RWPE2 (cell line): ENCODE results near the gene HPSE2.
"Not testable (repeated sequence)": the region's sequence is repeated elsewhere in the genome, so short reads cannot be mapped to it uniquely, and the experiment has no call there.

Experiments used
- ATAC-seq: fragments of 200-7000 bp; cut with Tn5 transposase; 3 replicates; pipeline ENCODE4 v1.9.1; 2021; ENCODE audit warnings: low read depth
- DNase-seq: peaks from one replicate; pipeline ENCODE4 v3.0.0-alpha.2; 2020; ENCODE audit warnings: low spot score
- H3K27ac ChIP-seq: fragments of 450-650 bp; 2 replicates; pipeline ENCODE4 v1.5.1; 2017; ENCODE audit warnings: mild to moderate bottlenecking; ENCODE audit not compliant: poor library complexity, severe bottlenecking
- H3K27me3 ChIP-seq: fragments of 250-450 bp; sonication (Bioruptor Pico); 2 replicates; pipeline ENCODE4 v1.5.1; 2021; ENCODE audit warnings: mild to moderate bottlenecking, moderate library complexity; ENCODE audit not compliant: insufficient read depth, poor library complexity, severe bottlenecking
- H3K36me3 ChIP-seq: fragments of 250-450 bp; sonication (Bioruptor Pico); 2 replicates; pipeline ENCODE4 v1.5.1; 2020; ENCODE audit warnings: low read depth, mild to moderate bottlenecking, moderate library complexity
- H3K4me1 ChIP-seq: fragments of 250-450 bp; sonication (Bioruptor Pico); 2 replicates; pipeline ENCODE4 v1.5.1; 2021; ENCODE audit warnings: mild to moderate bottlenecking, moderate library complexity; ENCODE audit not compliant: insufficient read depth, poor library complexity, severe bottlenecking
- H3K4me3 ChIP-seq: fragments of 250-450 bp; sonication (Bioruptor Pico); 2 replicates; pipeline ENCODE4 v1.5.1; 2021; ENCODE audit warnings: mild to moderate bottlenecking, moderate library complexity; ENCODE audit not compliant: severe bottlenecking
- H3K9me3 ChIP-seq: fragments of 250-450 bp; sonication (Bioruptor Pico); 2 replicates; pipeline ENCODE4 v1.5.1; 2021; ENCODE audit warnings: mild to moderate bottlenecking, moderate library complexity; ENCODE audit not compliant: severe bottlenecking
- TF ChIP-seq, protein P1 (sequence below): fragments of 450-650 bp; IDR thresholded peaks from one replicate; pipeline ENCODE4 v1.5.1; 2017; ENCODE audit warnings: mild to moderate bottlenecking, moderate library complexity; ENCODE audit not compliant: poor library complexity, severe bottlenecking

HPSE2 gene

DNA sequence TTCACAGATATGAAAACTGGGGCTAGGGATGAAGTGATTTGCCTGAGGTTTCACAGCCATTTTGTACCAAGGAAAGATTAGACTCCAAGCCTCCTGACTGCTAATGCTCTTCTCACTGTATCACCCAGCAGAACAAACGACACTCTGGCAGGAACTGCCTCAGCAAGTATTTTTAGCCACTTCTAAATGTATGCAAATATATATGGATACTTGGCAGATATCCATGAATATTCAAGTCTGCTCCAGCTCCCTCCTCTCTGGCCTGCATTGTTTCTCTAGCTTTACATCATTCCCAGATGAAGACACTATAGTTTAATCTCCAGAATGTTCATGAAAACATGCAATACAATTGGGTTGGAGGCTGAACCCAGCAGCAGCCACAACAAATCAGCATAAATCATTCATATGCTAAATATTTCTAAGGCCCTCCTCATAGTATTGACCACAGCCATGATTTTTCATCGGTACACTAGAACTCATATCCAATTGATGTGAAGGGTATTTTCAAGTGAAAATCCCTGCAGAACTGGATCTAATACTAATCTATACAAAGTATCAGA is 65.5 kb downstream of the HPSE2 start:
- DNase-seq = no peak

DNA sequence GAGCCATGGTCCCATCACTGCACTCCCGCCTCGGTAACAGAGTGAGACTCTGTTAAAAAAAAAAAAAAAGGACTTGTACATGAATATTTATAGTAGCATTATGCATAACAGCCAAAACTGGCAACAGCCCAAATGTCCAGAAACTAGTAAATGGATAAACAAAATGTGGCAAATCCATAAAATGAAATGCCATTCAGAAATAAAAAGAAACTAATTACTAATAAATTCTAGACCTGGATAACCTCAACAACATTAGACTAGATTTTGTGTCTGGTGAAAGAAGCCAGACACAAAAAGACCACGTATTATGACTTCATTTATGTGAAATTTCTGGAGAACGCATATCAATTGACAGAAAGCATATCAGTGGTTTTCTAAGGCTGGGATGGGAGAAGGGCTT is 74.5 kb downstream of the HPSE2 start:
- TF ChIP-seq, protein P1, sequence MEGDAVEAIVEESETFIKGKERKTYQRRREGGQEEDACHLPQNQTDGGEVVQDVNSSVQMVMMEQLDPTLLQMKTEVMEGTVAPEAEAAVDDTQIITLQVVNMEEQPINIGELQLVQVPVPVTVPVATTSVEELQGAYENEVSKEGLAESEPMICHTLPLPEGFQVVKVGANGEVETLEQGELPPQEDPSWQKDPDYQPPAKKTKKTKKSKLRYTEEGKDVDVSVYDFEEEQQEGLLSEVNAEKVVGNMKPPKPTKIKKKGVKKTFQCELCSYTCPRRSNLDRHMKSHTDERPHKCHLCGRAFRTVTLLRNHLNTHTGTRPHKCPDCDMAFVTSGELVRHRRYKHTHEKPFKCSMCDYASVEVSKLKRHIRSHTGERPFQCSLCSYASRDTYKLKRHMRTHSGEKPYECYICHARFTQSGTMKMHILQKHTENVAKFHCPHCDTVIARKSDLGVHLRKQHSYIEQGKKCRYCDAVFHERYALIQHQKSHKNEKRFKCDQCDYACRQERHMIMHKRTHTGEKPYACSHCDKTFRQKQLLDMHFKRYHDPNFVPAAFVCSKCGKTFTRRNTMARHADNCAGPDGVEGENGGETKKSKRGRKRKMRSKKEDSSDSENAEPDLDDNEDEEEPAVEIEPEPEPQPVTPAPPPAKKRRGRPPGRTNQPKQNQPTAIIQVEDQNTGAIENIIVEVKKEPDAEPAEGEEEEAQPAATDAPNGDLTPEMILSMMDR = no peak
- Histone ChIP-seq H3K27ac (no peak overlapping the region), H3K4me1 (no peaks in the 10 kb centered on the region), H3K4me3 (no peak overlapping the region), H3K9me3 (no peaks in the 10 kb centered on the region), H3K36me3 (no peaks in the 10 kb centered on the region), H3K27me3 (no peaks in the 10 kb centered on the region)
- DNase-seq (no peak), ATAC-seq (no peak)

More for the DNA sequence above, 65.5 kb downstream of the HPSE2 start:
- Histone ChIP-seq H3K27ac (no peak overlapping the region), H3K36me3 (no peaks in the 10 kb centered on the region), H3K4me1 (no peaks in the 10 kb centered on the region), H3K9me3 (no peaks in the 10 kb centered on the region), H3K4me3 (no peak overlapping the region), H3K27me3 (no peaks in the 10 kb centered on the region)
- TF ChIP-seq, protein P1 = no peak
- ATAC-seq = no peak

DNA sequence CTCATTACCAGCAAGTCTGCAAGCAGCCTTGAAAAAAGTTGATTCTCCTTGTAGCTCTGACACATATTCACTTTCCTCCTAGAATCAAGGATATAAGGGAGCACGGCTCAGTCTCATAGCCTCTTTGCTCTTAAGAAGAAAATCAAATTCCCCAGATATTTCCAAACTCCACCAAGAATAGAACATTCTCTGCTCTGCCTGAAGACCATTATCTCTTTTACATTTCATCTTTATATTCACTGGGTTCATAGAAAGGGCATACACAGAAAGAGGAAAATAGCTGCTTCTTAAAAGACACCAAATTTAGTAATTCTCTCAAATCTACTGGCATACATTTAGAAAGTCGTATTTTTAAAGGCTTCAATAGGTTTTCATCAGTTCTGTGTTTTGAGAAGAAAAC is 92.0 kb downstream of the HPSE2 start:
- ATAC-seq = no peak
- Histone ChIP-seq H3K4me1 (no peaks in the 10 kb centered on the region), H3K27me3 (no peaks in the 10 kb centered on the region), H3K9me3 (no peaks in the 10 kb centered on the region), H3K4me3 (no peak overlapping the region), H3K27ac (no peak overlapping the region), H3K36me3 (no peaks in the 10 kb centered on the region)
- TF ChIP-seq, protein P1 = no peak
- DNase-seq = no peak

DNA sequence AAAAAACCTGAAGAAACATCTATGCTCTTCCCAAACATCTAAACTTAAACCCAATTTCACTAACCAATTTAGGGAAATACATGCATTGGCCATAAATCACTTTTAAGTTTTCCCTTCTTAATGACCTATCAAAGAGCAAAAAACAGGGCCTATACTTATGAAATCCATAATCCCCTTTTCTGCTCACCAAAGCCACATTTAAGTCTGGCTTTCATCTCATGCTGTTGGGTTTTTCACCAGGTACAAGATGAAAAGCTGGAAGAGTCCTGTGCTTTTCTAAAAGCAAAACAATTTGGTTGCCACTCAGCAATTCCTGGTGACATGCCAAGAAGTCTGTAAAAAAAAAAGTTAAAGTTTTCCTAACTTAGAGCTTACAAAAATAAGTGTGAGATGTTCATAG is 92.6 kb downstream of the HPSE2 start:
- Histone ChIP-seq H3K4me3 (no peak overlapping the region), H3K27me3 (no peaks in the 10 kb centered on the region), H3K27ac (no peak overlapping the region), H3K36me3 (no peaks in the 10 kb centered on the region), H3K9me3 (no peaks in the 10 kb centered on the region), H3K4me1 (no peaks in the 10 kb centered on the region)
- TF ChIP-seq, protein P1 = no peak
- ATAC-seq = no peak
- DNase-seq = no peak

DNA sequence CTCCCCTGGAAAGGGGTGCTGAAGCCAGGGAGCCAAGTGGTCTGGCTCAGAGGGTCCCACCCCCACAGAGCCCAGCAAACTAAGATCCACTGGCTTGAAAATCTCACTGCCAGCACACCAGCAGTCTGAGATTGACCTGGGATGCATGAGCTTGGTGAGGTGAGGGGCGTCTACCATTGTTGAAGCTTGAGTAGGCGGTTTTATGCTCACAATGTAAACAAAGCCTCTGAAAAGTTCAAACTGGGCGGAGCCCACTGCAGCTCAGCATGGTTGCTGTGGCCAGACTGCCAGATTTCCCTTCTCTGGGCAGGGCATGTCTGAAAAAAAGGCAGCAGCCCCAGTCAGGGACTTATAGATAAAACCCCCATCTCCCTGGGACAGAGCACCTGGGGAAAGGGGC is 102.8 kb downstream of the HPSE2 start:
- ATAC-seq, H3K9me3 ChIP-seq, H3K4me1 ChIP-seq, H3K36me3 ChIP-seq, H3K27ac ChIP-seq, H3K4me3 ChIP-seq, H3K27me3 ChIP-seq, DNase-seq: not testable (repeated sequence)
